Thoracic aorta (tissue), 2 donors: Measurements from ENCODE around the gene EEF2KMT. TPM values are rescaled to one million over a fixed set of nuclear protein-coding genes. Genes with fewer than 3 reads are reported as not detected.
"Not testable (repeated sequence)": the region's sequence is repeated elsewhere in the genome, so short reads cannot be mapped to it uniquely, and the experiment has no call there.

Source experiments
- ATAC-seq: fragments of 150-250 bp; one replicate; pipeline ENCODE4 v1.8.0; 2017; ENCODE audit warnings: low read depth; ENCODE audit not compliant: insufficient number of reproducible peaks, low FRiP score
- DNase-seq: peaks from one replicate; pipeline ENCODE4 v3.0.0-alpha.2; 2020; ENCODE audit warnings: low spot score
- H3K27ac ChIP-seq, 2 donors: fragments of 200-600 bp; sonication (generic); 1 replicate in 1 of 2; 2 replicates in 1 of 2; pipeline ENCODE4 v1.5.1; 2016; ENCODE audit warnings: mild to moderate bottlenecking in 2 of 2, moderate library complexity in 2 of 2
- H3K27me3 ChIP-seq: fragments of 200-600 bp; sonication (generic); replicated peaks from 2 replicates; pipeline ENCODE4 v1.6.0; 2016; ENCODE audit warnings: mild to moderate bottlenecking; ENCODE audit not compliant: insufficient read depth
- H3K36me3 ChIP-seq: fragments of 200-600 bp; sonication (generic); one replicate; pipeline ENCODE4 v1.5.1; 2016
- H3K4me1 ChIP-seq, 2 donors: fragments of 200-600 bp; sonication (generic); 1 replicate in 1 of 2; 2 replicates in 1 of 2; pipeline versions ENCODE4 v1.5.1 to v1.6.0; 2016; ENCODE audit warnings: low read depth in 2 of 2, mild to moderate bottlenecking in 1 of 2; ENCODE audit not compliant: control insufficient read depth in 1 of 2
- H3K4me3 ChIP-seq: fragments of 200-600 bp; sonication (generic); 2 replicates; pipeline ENCODE4 v1.5.1; 2016; ENCODE audit warnings: mild to moderate bottlenecking
- H3K9me3 ChIP-seq: fragments of 200-600 bp; sonication (generic); 2 replicates; pipeline ENCODE4 v1.5.1; 2016
- CTCF ChIP-seq: fragments of 200-600 bp; sonication (generic); IDR thresholded peaks from one replicate; pipeline ENCODE4 v1.5.1; 2019; ENCODE audit warnings: antibody characterized with exemption
- total RNA-seq, 2 donors: library from RNA; depleted of rRNA; stranded (reverse); fragments of >200 nt; gene quantifications; one replicate each; pipeline versions ENCODE4 v1.1.0 to v1.2.3, GENCODE V29; 2016

The EEF2KMT gene
- total RNA-seq, result 10 to 100 TPM in 1 of 2 donors, 1 to 10 TPM in 1; 6.8 to 14.9 TPM

GRCh38 chr16:5097470-5098220 is at the start of gene EEF2KMT:
TSS of gene EEF2KMT (minus strand) at chr16:5097795. CDS start at chr16:5097739, 56 bp downstream.
- peak within 1 kb of the TSS; percentile 58 to 70 for H3K27ac ChIP-seq
- not testable (repeated sequence) for H3K27me3 ChIP-seq, H3K36me3 ChIP-seq, H3K4me1 ChIP-seq, H3K9me3 ChIP-seq
- ATAC-seq (peak; percentile 100), DNase-seq (peak; percentile 99)
- H3K4me3 ChIP-seq, result peak within 1 kb of the TSS; percentile 96

- H3K36me3 ChIP-seq, H3K27me3 ChIP-seq, ATAC-seq, H3K27ac ChIP-seq, H3K4me3 ChIP-seq, DNase-seq, H3K4me1 ChIP-seq, H3K9me3 ChIP-seq: not testable (repeated sequence)
Observed at GRCh38 chr16:5144621-5144956, 47.0 kb upstream of the EEF2KMT start.

- TF ChIP-seq CTCF, result no peak
- H3K9me3 ChIP-seq, result no peaks in the 10 kb centered on the region
- no peaks in the 10 kb centered on the region for H3K36me3 ChIP-seq
- no peak overlapping the region for H3K27ac ChIP-seq
- no peak for ATAC-seq
- H3K4me1 ChIP-seq, result no peaks in the 10 kb centered on the region
- H3K4me3 ChIP-seq, result no peak overlapping the region
- no peaks in the 10 kb centered on the region for H3K27me3 ChIP-seq
- no peak for DNase-seq
Observed at GRCh38 chr16:5143761-5144620, 46.4 kb upstream of the EEF2KMT start.

GRCh38 chr16:5140151-5140550 is 42.6 kb upstream of the EEF2KMT start:
- not testable (repeated sequence) for ATAC-seq, DNase-seq

GRCh38 chr16:5134739-5135452 is 37.3 kb upstream of the EEF2KMT start:
- not testable (repeated sequence) for DNase-seq, H3K36me3 ChIP-seq

More at GRCh38 chr16:5140151-5140550, 42.6 kb upstream of the EEF2KMT start:
- H3K4me3 ChIP-seq, H3K9me3 ChIP-seq, H3K27me3 ChIP-seq, H3K4me1 ChIP-seq, H3K36me3 ChIP-seq, H3K27ac ChIP-seq: not testable (repeated sequence)

GRCh38 chr16:5132915-5133600 is 35.5 kb upstream of the EEF2KMT start:
- not testable (repeated sequence) for H3K27me3 ChIP-seq, H3K4me3 ChIP-seq, H3K36me3 ChIP-seq, DNase-seq, H3K9me3 ChIP-seq, H3K27ac ChIP-seq, ATAC-seq, H3K4me1 ChIP-seq

More at GRCh38 chr16:5134739-5135452, 37.3 kb upstream of the EEF2KMT start:
- not testable (repeated sequence) for H3K9me3 ChIP-seq, H3K27ac ChIP-seq, H3K27me3 ChIP-seq, H3K4me3 ChIP-seq, H3K4me1 ChIP-seq, ATAC-seq

GRCh38 chr16:5131467-5132004 is 33.9 kb upstream of the EEF2KMT start:
- H3K36me3 ChIP-seq, H3K4me1 ChIP-seq, H3K27me3 ChIP-seq, H3K4me3 ChIP-seq, ATAC-seq, DNase-seq, H3K27ac ChIP-seq, H3K9me3 ChIP-seq: not testable (repeated sequence)

GRCh38 chr16:5117300-5118087 is 19.9 kb upstream of the EEF2KMT start:
- peak overlapping the region; percentile 55 for H3K4me3 ChIP-seq
- H3K27ac ChIP-seq, H3K9me3 ChIP-seq, DNase-seq, ATAC-seq, H3K27me3 ChIP-seq, H3K36me3 ChIP-seq: not testable (repeated sequence)
- peaks cover 0 to 11% of the 10 kb centered on the region in 2 donors for H3K4me1 ChIP-seq

GRCh38 chr16:5116780-5117295 is 19.2 kb upstream of the EEF2KMT start:
- H3K9me3 ChIP-seq, DNase-seq, H3K27ac ChIP-seq, H3K27me3 ChIP-seq, H3K36me3 ChIP-seq, ATAC-seq: not testable (repeated sequence)
- Histone ChIP-seq H3K4me3 (peak overlapping the region; percentile 55), H3K4me1 (peaks cover 0 to 11% of the 10 kb centered on the region in 2 donors)

GRCh38 chr16:5110933-5111332 is 13.3 kb upstream of the EEF2KMT start:
- ATAC-seq, result not testable (repeated sequence)

More at GRCh38 chr16:5110933-5111332, 13.3 kb upstream of the EEF2KMT start:
- H3K27me3 ChIP-seq, H3K27ac ChIP-seq, H3K4me3 ChIP-seq, DNase-seq, H3K9me3 ChIP-seq, H3K36me3 ChIP-seq, H3K4me1 ChIP-seq: not testable (repeated sequence)
